CD4-positive, alpha-beta T cell (primary cell): Measurements from ENCODE around the gene JHY. TPM values are rescaled to one million over a fixed set of nuclear protein-coding genes. Genes with fewer than 3 reads are reported as not detected.

Source experiments
- ATAC-seq: fragments of 200-7000 bp; cut with Tn5 transposase; one replicate; pipeline ENCODE4 v1.10.0; 2022; ENCODE audit warnings: mild to moderate bottlenecking; ENCODE audit not compliant: poor library complexity
- CTCF ChIA-PET: fragments of 350-600 bp; sonication (Branson Sonifier 250); formaldehyde crosslinking; loops from one replicate; lab custom pipeline; 2021; ENCODE audit warnings: antibody characterized with exemption, inconsistent platforms; lab: Charles Lee
- POLR2A ChIA-PET: fragments of 350-600 bp; sonication (Branson Sonifier 250); formaldehyde crosslinking; loops from one replicate; lab custom pipeline; 2021; ENCODE audit warnings: antibody characterized with exemption, inconsistent platforms; lab: Charles Lee
- DNase-seq, 14 experiments: peaks; one replicate each; pipeline ENCODE4 v3.0.0-alpha.2; 2013 to 2020; ENCODE audit warnings: mixed read lengths in 2 of 14
- H3K27ac ChIP-seq, 2 donors: one replicate each; pipeline versions ENCODE4 v1.5.1 to v1.7.0; 2013; ENCODE audit warnings: low read length in 2 of 2, low read depth in 1 of 2, mild to moderate bottlenecking in 1 of 2
- H3K27me3 ChIP-seq, 2 experiments: 1 replicate in 1 of 2; 2 replicates in 1 of 2; pipeline versions ENCODE4 v1.6.1 to v1.7.0; 2013; ENCODE audit warnings: low read length in 2 of 2, control low read depth in 1 of 2, mild to moderate bottlenecking in 1 of 2, moderate library complexity in 1 of 2; ENCODE audit not compliant: insufficient read depth in 2 of 2, control insufficient read depth in 1 of 2
- H3K36me3 ChIP-seq: one replicate; pipeline ENCODE4 v1.6.1; 2013; ENCODE audit warnings: low read length, control low read depth; ENCODE audit not compliant: insufficient read depth
- H3K4me1 ChIP-seq: one replicate; pipeline ENCODE4 v1.6.1; 2013; ENCODE audit warnings: low read length, control low read depth; ENCODE audit not compliant: insufficient read depth
- H3K4me3 ChIP-seq: one replicate; pipeline ENCODE4 v1.5.1; 2013; ENCODE audit warnings: mild to moderate bottlenecking, low read length, moderate library complexity
- H3K9me3 ChIP-seq, 2 experiments: 1 replicate in 1 of 2; 2 replicates in 1 of 2; pipeline versions ENCODE4 v1.6.1 to v1.7.0; 2013; ENCODE audit warnings: low read length in 2 of 2, mild to moderate bottlenecking in 2 of 2, control low read depth in 1 of 2, moderate library complexity in 1 of 2; ENCODE audit not compliant: control insufficient read depth in 1 of 2, insufficient read depth in 1 of 2
- H3K27ac Mint-ChIP-seq: one replicate; pipeline ENCODE4 v1.8.0; 2020; ENCODE audit warnings: mixed read lengths
- H3K27me3 Mint-ChIP-seq: one replicate; pipeline ENCODE4 v1.8.0; 2021; ENCODE audit warnings: mixed read lengths
- H3K36me3 Mint-ChIP-seq: one replicate; pipeline ENCODE4 v1.8.0; 2021; ENCODE audit warnings: low read depth, mixed read lengths
- H3K4me1 Mint-ChIP-seq: one replicate; pipeline ENCODE4 v1.8.0; 2021; ENCODE audit warnings: low read depth, mixed read lengths
- H3K4me3 Mint-ChIP-seq: one replicate; pipeline ENCODE4 v1.8.0; 2020; ENCODE audit warnings: mild to moderate bottlenecking, mixed read lengths
- H3K9me3 Mint-ChIP-seq: one replicate; pipeline ENCODE4 v1.8.0; 2020; ENCODE audit warnings: mixed read lengths
- CTCF ChIP-seq: fragments of 200-600 bp; IDR thresholded peaks from one replicate; pipeline ENCODE4 v1.8.0; 2022; ENCODE audit warnings: antibody characterized with exemption, mild to moderate bottlenecking
- intact Hi-C, 2 experiments: fragments of 100-400 bp; cut with DNase I in 1 of 2; cut with micrococcal nuclease in 1 of 2; formaldehyde crosslinking; loops; one replicate each; pipeline versions ENCODE4 v1.15.1 to v1.9.0; 2023 to 2025; cut with DNase I, micrococcal nuclease
- total RNA-seq, 174 experiments: library from RNA in 2 of 174; stranded (reverse) in 2 of 174; gene quantifications; one replicate each; pipeline ENCODE4 v1.2.3 and lab custom pipeline; 2021 to 2026

Gene JHY
- total RNA-seq, 2 experiments from 2014 or later: 4.6 to 4.7 TPM

DNA sequence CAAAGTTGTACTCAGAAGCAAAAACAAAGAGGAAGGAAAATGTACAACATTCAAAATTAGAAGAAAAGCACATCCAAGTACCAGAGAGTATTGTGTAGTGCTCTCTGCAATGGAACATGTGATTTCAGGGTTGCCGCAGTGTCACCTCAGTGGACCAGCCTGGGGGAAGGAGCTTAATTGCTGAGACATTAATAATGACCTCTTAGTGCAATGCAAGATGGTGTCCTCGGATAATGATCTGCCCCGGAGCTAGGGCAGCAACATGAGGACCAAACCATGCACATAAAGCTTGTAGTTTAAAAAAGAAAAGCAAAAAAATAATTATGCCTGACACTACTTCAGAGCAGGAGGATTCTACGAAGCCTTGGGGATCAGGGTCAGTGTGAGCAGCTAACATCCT, 11.3 kb upstream of the JHY start:
- Mint-ChIP-seq H3K27me3 (no peaks in the 10 kb centered on the region), H3K4me1 (no peaks in the 10 kb centered on the region), H3K36me3 (peaks cover 10% of the 10 kb centered on the region), H3K4me3 (no peak overlapping the region), H3K27ac (no peak overlapping the region), H3K9me3 (no peaks in the 10 kb centered on the region)
- no peak for DNase-seq
- Histone ChIP-seq H3K27ac (no peak overlapping the region), H3K9me3 (no peaks in the 10 kb centered on the region), H3K4me1 (no peaks in the 10 kb centered on the region), H3K4me3 (no peak overlapping the region), H3K36me3 (no peaks in the 10 kb centered on the region), H3K27me3 (no peaks in the 10 kb centered on the region)
- ChIA-PET POLR2A (interaction anchor here (1.3 kb wide), 1 partner anchor 12 kb away, joined by 3 read pairs; no protein-coding TSS in a partner anchor), CTCF (no interaction called here)
- ATAC-seq: no peak
- no peak for TF ChIP-seq CTCF
- intact Hi-C loops: no loop called here

DNA sequence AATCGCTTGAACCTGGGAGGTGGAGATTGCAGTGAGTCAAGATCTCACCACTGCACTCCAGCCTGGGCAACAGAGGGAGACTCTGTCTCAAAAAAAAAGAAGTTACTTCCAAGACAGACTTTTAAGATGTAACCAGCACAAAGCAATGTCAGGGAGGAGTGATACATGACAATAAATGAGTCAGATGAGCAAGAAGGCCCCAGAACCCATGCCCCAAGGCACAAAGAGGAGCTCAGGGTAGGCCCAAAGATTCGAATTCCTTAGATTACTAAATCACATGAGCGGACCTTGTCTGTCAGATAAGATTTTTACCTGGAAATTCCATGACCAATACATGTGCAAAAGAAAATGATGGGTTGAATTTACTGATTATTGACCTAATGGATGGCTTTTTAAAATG, 10.5 kb upstream of the JHY start:
- Histone ChIP-seq H3K4me1 (no peaks in the 10 kb centered on the region), H3K27ac (no peak overlapping the region), H3K36me3 (no peaks in the 10 kb centered on the region), H3K27me3 (no peaks in the 10 kb centered on the region), H3K9me3 (no peaks in the 10 kb centered on the region), H3K4me3 (no peak overlapping the region)
- Mint-ChIP-seq H3K27me3 (no peaks in the 10 kb centered on the region), H3K4me1 (no peaks in the 10 kb centered on the region), H3K27ac (no peak overlapping the region), H3K4me3 (no peak overlapping the region), H3K9me3 (no peaks in the 10 kb centered on the region), H3K36me3 (peaks cover 10% of the 10 kb centered on the region)
- no peak for ATAC-seq
- no peak for DNase-seq
- ChIA-PET CTCF (no interaction called here), POLR2A (interaction anchor here (1.3 kb wide), 1 partner anchor 11 kb away, joined by 3 read pairs; no protein-coding TSS in a partner anchor)
- intact Hi-C loops: no loop called here
- TF ChIP-seq CTCF: no peak

DNA sequence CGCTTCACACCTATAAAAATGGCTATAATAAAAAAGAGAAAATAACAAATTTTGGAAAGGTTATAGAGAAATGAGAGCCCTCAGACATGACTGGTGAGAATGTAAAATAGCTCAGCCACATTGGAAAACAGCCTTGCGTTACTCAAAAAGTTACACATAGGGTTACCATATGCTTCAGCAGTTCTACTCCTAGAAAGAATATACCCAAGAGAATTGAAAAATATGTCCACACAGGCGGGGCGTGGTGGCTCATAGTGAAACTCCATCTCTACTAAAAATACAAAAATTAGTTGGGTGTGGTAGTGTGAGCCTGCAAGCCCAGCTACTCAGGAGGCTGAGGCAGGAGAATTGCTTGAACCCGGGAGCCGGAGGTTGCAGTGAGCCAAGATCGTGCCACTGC, 7.6 kb upstream of the JHY start:
- DNase-seq (no peak), ATAC-seq (no peak)
- no peak overlapping the region for H3K27ac ChIP-seq
- no peaks in the 10 kb centered on the region for H3K36me3 ChIP-seq
- POLR2A ChIA-PET: no interaction called here
- H3K4me1 ChIP-seq: no peaks in the 10 kb centered on the region
- H3K9me3 ChIP-seq: no peaks in the 10 kb centered on the region
- no peaks in the 10 kb centered on the region for H3K27me3 Mint-ChIP-seq
- H3K36me3 Mint-ChIP-seq: no peaks in the 10 kb centered on the region
- no peak overlapping the region for H3K27ac Mint-ChIP-seq
- CTCF ChIA-PET: no interaction called here
- TF ChIP-seq CTCF: no peak
- intact Hi-C loops: no loop called here
- no peak overlapping the region for H3K4me3 Mint-ChIP-seq
- H3K4me1 Mint-ChIP-seq: peaks cover 9% of the 10 kb centered on the region
- H3K4me3 ChIP-seq: no peak overlapping the region
- H3K9me3 Mint-ChIP-seq: no peaks in the 10 kb centered on the region
- no peaks in the 10 kb centered on the region for H3K27me3 ChIP-seq
